GOT3 (cell line): ENCODE data around the gene CRLF2.
"Not testable (repeated sequence)": the region's sequence is repeated elsewhere in the genome, so short reads cannot be mapped to it uniquely, and the experiment has no call there.

Experiments
- DNase-seq: peaks from one replicate; lab custom pipeline; 2025; ENCODE audit warnings: mixed read lengths; lab: John Stamatoyannopoulos, UW

The CRLF2 gene

GRCh38 chrX:1167918-1168481, 44.4 kb downstream of the CRLF2 start:
- no peak for DNase-seq

GRCh38 chrX:1167466-1167865, 45.0 kb downstream of the CRLF2 start:
- DNase-seq: no peak

- no peak for DNase-seq
Measured at GRCh38 chrX:1165535-1166196, 46.8 kb downstream of the CRLF2 start.

- no peak for DNase-seq
Measured at GRCh38 chrX:1164322-1165288, 47.8 kb downstream of the CRLF2 start.

- DNase-seq: no peak
Measured at GRCh38 chrX:1163231-1163630, 49.2 kb downstream of the CRLF2 start.

- no peak for DNase-seq
Measured at GRCh38 chrX:1162119-1162916, 50.1 kb downstream of the CRLF2 start.

GRCh38 chrX:1159548-1159947, 52.9 kb downstream of the CRLF2 start:
- DNase-seq: no peak

GRCh38 chrX:1156681-1157455, 55.6 kb downstream of the CRLF2 start:
- DNase-seq: not testable (repeated sequence)

GRCh38 chrX:1153940-1154339, 58.5 kb downstream of the CRLF2 start:
- DNase-seq: no peak

- DNase-seq: no peak
Measured at GRCh38 chrX:1152090-1152489, 60.4 kb downstream of the CRLF2 start.

GRCh38 chrX:1151378-1152077, 60.9 kb downstream of the CRLF2 start:
- DNase-seq: no peak

GRCh38 chrX:1150569-1151347, 61.7 kb downstream of the CRLF2 start:
- no peak for DNase-seq

- no peak for DNase-seq
Measured at GRCh38 chrX:1147611-1148515, 64.6 kb downstream of the CRLF2 start.

- no peak for DNase-seq
Measured at GRCh38 chrX:1144293-1144692, 68.2 kb downstream of the CRLF2 start.
